ENCODE results near the gene RIMS4.

- TF ChIP-seq, protein P1, sequence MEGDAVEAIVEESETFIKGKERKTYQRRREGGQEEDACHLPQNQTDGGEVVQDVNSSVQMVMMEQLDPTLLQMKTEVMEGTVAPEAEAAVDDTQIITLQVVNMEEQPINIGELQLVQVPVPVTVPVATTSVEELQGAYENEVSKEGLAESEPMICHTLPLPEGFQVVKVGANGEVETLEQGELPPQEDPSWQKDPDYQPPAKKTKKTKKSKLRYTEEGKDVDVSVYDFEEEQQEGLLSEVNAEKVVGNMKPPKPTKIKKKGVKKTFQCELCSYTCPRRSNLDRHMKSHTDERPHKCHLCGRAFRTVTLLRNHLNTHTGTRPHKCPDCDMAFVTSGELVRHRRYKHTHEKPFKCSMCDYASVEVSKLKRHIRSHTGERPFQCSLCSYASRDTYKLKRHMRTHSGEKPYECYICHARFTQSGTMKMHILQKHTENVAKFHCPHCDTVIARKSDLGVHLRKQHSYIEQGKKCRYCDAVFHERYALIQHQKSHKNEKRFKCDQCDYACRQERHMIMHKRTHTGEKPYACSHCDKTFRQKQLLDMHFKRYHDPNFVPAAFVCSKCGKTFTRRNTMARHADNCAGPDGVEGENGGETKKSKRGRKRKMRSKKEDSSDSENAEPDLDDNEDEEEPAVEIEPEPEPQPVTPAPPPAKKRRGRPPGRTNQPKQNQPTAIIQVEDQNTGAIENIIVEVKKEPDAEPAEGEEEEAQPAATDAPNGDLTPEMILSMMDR (IDR thresholded peaks at IDR 0.05) = no peak
- TF ChIP-seq EZH2 (IDR thresholded peaks at IDR 0.05) (peak; percentile 27), EZH2phosphoT487 (IDR thresholded peaks at IDR 0.05) (peak; percentile 69)
Measured at GRCh38 chr20:44745598-44746366, 64.6 kb downstream of the RIMS4 start, which contains the start of gene KCNK15.

Data from neural progenitor cell (in vitro differentiated cells).